SU-DHL-6 (cell line): ENCODE data around the gene UQCC5.
A peak's percentile ranks its signal among the peaks of the same experiment; 100 is the strongest.

Experiments
- H2AFZ ChIP-seq: fragments of 200-600 bp; sonication (generic); 2 replicates; pipeline ENCODE4 v1.6.1; 2014; ENCODE audit warnings: low read depth, mild to moderate bottlenecking, moderate library complexity, mixed read lengths, antibody characterized with exemption, low read length; ENCODE audit not compliant: severe bottlenecking
- H3F3A ChIP-seq: fragments of 200-600 bp; shearing (Covaris generic); 2 replicates; pipeline ENCODE4 v1.6.0; 2016; ENCODE audit warnings: antibody characterized with exemption, mild to moderate bottlenecking; ENCODE audit not compliant: insufficient read depth
- H3K27ac ChIP-seq: fragments of 200-600 bp; sonication (generic); 2 replicates; pipeline ENCODE4 v1.5.1; 2016; ENCODE audit warnings: low read depth, mild to moderate bottlenecking, low read length, moderate library complexity, mixed read lengths
- H3K27me3 ChIP-seq: fragments of 200-600 bp; sonication (generic), shearing (Covaris generic); 2 replicates; pipeline ENCODE4 v1.6.0; 2014; ENCODE audit warnings: mild to moderate bottlenecking, low read length
- H3K36me3 ChIP-seq: fragments of 200-600 bp; sonication (generic); 2 replicates; pipeline ENCODE4 v1.6.1; 2014; ENCODE audit warnings: mild to moderate bottlenecking, low read length, mixed read lengths
- H3K4me2 ChIP-seq: fragments of 300-600, 200-600 bp; shearing (Covaris generic), sonication (generic); 2 replicates; pipeline ENCODE4 v1.6.0; 2014; ENCODE audit warnings: low read length, low read depth, mild to moderate bottlenecking; ENCODE audit not compliant: poor library complexity, severe bottlenecking
- H3K4me3 ChIP-seq: fragments of 200-600 bp; sonication (generic); 2 replicates; pipeline ENCODE4 v1.5.1; 2014; ENCODE audit warnings: antibody characterized with exemption, low read length, mild to moderate bottlenecking, mixed read lengths; ENCODE audit not compliant: insufficient read depth, poor library complexity, severe bottlenecking
- H3K79me2 ChIP-seq: fragments of 200-600 bp; sonication (generic); 2 replicates; pipeline ENCODE4 v1.6.1; 2014; ENCODE audit warnings: mild to moderate bottlenecking, low read length, moderate library complexity; ENCODE audit not compliant: insufficient read depth
- H3K9ac ChIP-seq: fragments of 200-600 bp; sonication (generic); 2 replicates; pipeline ENCODE4 v1.7.0; 2014; ENCODE audit warnings: mild to moderate bottlenecking, low read length
- H3K9me2 ChIP-seq: fragments of 200-600 bp; sonication (generic); replicated peaks from 2 replicates; pipeline ENCODE4 v1.6.1; 2014; ENCODE audit warnings: low read length; ENCODE audit not compliant: insufficient read depth
- H3K9me3 ChIP-seq: fragments of 200-600 bp; sonication (generic); 2 replicates; pipeline ENCODE4 v1.6.1; 2014; ENCODE audit warnings: low read length, mixed read lengths; ENCODE audit not compliant: insufficient read depth
- H4K20me1 ChIP-seq: fragments of 200-600 bp; sonication (generic); 2 replicates; pipeline ENCODE4 v1.6.1; 2014; ENCODE audit warnings: low read depth, mild to moderate bottlenecking, antibody characterized with exemption, low read length, moderate library complexity, mixed read lengths
- EZH2phosphoT487 ChIP-seq: fragments of 200-600 bp; sonication (generic), shearing (Covaris generic); conservative IDR thresholded peaks from 2 replicates; pipeline ENCODE4 v1.6.1; 2018; ENCODE audit warnings: mild to moderate bottlenecking, antibody characterized with exemption, low read length, moderate library complexity, mixed read lengths
- TF ChIP-seq, protein P1 (sequence below): fragments of 200-600 bp; sonication (generic); IDR thresholded peaks from one replicate; pipeline ENCODE4 v1.5.1; 2017; ENCODE audit warnings: antibody characterized with exemption, mild to moderate bottlenecking, low read length, moderate library complexity; ENCODE audit not compliant: insufficient read depth, poor library complexity, severe bottlenecking

UQCC5 gene, protein sequence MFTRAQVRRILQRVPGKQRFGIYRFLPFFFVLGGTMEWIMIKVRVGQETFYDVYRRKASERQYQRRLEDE

DNA sequence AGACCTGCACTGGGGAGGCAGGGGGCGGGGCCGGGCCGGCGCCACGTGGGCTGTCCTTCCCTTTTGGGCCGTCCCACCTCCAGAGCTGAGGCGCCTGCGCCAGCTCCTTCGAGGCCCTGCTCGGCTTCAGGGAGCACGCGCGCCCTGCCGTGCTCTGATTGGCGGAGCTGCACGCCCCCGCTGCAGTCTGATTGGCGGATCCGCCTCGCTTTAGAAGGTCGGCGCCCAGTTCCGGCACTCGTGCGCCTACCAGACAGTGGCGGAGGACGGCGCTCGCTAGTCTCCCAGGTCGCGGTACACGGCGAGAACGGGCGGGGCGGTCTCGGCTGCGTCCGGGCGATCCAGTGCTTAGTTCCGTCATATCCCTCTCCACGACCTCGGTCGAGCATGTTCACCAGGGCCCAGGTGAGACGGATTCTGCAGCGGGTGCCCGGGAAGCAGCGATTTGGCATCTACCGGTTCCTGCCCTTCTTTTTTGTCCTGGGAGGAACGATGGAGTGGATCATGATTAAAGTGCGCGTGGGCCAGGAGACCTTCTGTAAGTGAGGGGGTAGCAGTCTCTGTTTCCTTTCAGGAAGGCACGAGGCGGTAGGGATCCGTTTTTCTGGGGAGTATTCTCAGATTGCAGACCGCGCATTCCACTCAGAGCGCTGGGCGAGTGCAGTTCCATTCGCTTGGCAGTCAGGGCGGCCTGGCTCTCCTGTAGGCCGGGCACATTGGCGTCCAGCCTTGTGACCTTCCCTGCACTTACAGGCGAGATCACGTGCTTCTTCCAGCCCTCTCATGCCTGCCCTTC is at the start of gene UQCC5:
Gene UQCC5 (plus strand): TSS at position 237 of the 796 bp plus-strand sequence. CDS start 151 bp downstream, at position 388.
- peaks cover 38% of the 10 kb centered on the region for H3F3A ChIP-seq
- peaks cover 6% of the 10 kb centered on the region; the same call in 1 of the 2 replicates for H3K36me3 ChIP-seq
- peaks cover 60% of the 10 kb centered on the region for H3K79me2 ChIP-seq
- peak within 1 kb of the TSS; percentile 88 for H3K4me3 ChIP-seq
- TF ChIP-seq, protein P1, sequence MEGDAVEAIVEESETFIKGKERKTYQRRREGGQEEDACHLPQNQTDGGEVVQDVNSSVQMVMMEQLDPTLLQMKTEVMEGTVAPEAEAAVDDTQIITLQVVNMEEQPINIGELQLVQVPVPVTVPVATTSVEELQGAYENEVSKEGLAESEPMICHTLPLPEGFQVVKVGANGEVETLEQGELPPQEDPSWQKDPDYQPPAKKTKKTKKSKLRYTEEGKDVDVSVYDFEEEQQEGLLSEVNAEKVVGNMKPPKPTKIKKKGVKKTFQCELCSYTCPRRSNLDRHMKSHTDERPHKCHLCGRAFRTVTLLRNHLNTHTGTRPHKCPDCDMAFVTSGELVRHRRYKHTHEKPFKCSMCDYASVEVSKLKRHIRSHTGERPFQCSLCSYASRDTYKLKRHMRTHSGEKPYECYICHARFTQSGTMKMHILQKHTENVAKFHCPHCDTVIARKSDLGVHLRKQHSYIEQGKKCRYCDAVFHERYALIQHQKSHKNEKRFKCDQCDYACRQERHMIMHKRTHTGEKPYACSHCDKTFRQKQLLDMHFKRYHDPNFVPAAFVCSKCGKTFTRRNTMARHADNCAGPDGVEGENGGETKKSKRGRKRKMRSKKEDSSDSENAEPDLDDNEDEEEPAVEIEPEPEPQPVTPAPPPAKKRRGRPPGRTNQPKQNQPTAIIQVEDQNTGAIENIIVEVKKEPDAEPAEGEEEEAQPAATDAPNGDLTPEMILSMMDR, result no peak
- no peak for TF ChIP-seq EZH2phosphoT487
- H4K20me1 ChIP-seq, result peaks cover 16% of the 10 kb centered on the region; the same call in 1 of the 2 replicates
- no peaks in the 10 kb centered on the region for H3K9me2 ChIP-seq
- H2AFZ ChIP-seq, result peak within 1 kb of the TSS; percentile 55
- H3K9me3 ChIP-seq, result no peaks in the 10 kb centered on the region
- peak within 1 kb of the TSS; percentile 83 for H3K27ac ChIP-seq
- H3K27me3 ChIP-seq, result no peaks in the 10 kb centered on the region
- H3K9ac ChIP-seq, result peak within 1 kb of the TSS; percentile 94
- H3K4me2 ChIP-seq, result peak within 1 kb of the TSS; percentile 81

DNA sequence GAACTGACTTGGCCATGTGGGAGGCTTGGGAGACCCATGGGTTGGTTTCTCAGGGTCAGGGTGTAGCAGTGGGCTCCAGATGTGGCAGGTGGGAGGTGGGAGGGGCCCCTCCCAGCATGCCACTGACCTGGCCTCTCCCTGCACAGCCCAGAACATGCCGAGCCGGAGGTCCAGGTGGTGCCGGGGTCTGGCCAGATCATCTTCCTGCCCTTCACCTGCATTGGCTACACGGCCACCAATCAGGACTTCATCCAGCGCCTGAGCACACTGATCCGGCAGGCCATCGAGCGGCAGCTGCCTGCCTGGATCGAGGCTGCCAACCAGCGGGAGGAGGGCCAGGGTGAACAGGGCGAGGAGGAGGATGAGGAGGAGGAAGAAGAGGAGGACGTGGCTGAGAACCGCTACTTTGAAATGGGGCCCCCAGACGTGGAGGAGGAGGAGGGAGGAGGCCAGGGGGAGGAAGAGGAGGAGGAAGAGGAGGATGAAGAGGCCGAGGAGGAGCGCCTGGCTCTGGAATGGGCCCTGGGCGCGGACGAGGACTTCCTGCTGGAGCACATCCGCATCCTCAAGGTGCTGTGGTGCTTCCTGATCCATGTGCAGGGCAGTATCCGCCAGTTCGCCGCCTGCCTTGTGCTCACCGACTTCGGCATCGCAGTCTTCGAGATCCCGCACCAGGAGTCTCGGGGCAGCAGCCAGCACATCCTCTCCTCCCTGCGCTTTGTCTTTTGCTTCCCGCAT is 49.2 kb upstream of the UQCC5 start:
- Histone ChIP-seq H3K36me3 (no peaks in the 10 kb centered on the region), H2AFZ (no peak overlapping the region), H3K9me2 (no peaks in the 10 kb centered on the region)

DNA sequence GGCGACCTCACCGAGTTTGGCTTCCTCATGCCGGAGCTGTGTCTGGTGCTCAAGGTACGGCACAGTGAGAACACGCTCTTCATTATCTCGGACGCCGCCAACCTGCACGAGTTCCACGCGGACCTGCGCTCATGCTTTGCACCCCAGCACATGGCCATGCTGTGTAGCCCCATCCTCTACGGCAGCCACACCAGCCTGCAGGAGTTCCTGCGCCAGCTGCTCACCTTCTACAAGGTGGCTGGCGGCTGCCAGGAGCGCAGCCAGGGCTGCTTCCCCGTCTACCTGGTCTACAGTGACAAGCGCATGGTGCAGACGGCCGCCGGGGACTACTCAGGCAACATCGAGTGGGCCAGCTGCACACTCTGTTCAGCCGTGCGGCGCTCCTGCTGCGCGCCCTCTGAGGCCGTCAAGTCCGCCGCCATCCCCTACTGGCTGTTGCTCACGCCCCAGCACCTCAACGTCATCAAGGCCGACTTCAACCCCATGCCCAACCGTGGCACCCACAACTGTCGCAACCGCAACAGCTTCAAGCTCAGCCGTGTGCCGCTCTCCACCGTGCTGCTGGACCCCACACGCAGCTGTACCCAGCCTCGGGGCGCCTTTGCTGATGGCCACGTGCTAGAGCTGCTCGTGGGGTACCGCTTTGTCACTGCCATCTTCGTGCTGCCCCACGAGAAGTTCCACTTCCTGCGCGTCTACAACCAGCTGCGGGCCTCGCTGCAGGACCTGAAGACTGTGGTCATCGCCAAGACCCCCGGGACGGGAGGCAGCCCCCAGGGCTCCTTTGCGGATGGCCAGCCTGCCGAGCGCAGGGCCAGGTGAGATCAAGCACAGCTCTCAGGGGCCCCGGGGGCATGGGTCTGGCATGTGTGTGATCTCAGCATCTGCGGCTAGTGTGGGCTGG is 48.4 kb upstream of the UQCC5 start:
- Histone ChIP-seq H3K27me3 (no peaks in the 10 kb centered on the region), H3K27ac (no peak overlapping the region), H3K9ac (no peak overlapping the region), H2AFZ (no peak overlapping the region), H3K4me3 (no peak overlapping the region), H3K79me2 (no peaks in the 10 kb centered on the region), H3K9me3 (no peaks in the 10 kb centered on the region), H3K36me3 (no peaks in the 10 kb centered on the region), H3F3A (no peaks in the 10 kb centered on the region), H3K9me2 (no peaks in the 10 kb centered on the region), H4K20me1 (no peaks in the 10 kb centered on the region), H3K4me2 (no peak overlapping the region)
- no peak for TF ChIP-seq EZH2phosphoT487
- TF ChIP-seq, protein P1, result no peak

More for the DNA sequence above, 49.2 kb upstream of the UQCC5 start:
- no peak for TF ChIP-seq EZH2phosphoT487
- TF ChIP-seq, protein P1, result no peak
- H3K79me2 ChIP-seq, result no peaks in the 10 kb centered on the region
- no peak overlapping the region for H3K27ac ChIP-seq
- no peak overlapping the region for H3K4me3 ChIP-seq
- H3K27me3 ChIP-seq, result no peaks in the 10 kb centered on the region
- H3K9me3 ChIP-seq, result no peaks in the 10 kb centered on the region
- no peaks in the 10 kb centered on the region for H4K20me1 ChIP-seq
- no peak overlapping the region for H3K9ac ChIP-seq
- H3K4me2 ChIP-seq, result no peak overlapping the region
- no peaks in the 10 kb centered on the region for H3F3A ChIP-seq
